ENCODE data around the gene NFKB1.
"Not testable (repeated sequence)": the region's sequence is repeated elsewhere in the genome, so short reads cannot be mapped to it uniquely, and the experiment has no call there.

The NFKB1 gene

DNA sequence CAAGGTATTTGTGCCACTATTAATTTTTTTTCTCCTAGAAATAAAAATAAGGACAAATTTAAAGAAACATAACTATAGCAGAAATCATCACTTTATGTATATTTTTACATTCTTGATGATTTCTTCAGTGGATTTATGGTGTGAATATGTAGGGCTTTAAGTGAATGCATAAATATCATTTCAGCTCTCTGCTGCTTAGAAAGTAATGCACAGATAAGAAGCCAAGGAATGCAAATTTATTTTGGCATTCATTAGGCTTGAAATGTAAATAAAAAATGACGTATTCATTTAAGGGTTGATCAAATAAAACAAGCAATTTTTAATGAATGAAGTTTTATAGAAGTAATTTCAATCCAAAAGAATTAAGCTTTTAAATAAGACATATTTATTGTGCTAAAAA, 66.3 kb downstream of the NFKB1 start:
- FAIRE-seq = no peak

DNA sequence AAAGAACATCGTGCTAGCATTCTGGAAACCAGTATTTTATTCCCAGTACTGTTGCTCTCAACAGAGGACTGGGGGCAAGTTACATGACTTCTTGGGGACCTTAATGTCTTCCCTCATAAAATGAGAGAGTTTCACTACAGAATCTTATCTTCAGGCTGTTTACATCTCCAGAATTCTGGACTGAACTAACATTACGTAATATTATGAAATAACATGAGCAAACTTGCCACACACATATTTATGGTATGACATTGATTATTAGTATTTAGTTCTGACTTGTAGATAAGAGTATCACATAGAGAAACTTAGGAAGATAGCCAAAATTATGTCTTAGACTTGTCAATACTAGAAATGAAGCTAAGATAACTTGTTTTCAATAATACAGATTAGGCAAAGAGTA, 68.0 kb downstream of the NFKB1 start:
- no peak for FAIRE-seq

- FAIRE-seq = not testable (repeated sequence)
These were observed 69.1 kb downstream of the NFKB1 start for GRCh38 chr4:102570211-102570610.

GRCh38 chr4:102572452-102572851, 71.3 kb downstream of the NFKB1 start:
- FAIRE-seq = no peak

- no peak for FAIRE-seq
These were observed 73.2 kb downstream of the NFKB1 start for GRCh38 chr4:102574317-102574716.

DNA sequence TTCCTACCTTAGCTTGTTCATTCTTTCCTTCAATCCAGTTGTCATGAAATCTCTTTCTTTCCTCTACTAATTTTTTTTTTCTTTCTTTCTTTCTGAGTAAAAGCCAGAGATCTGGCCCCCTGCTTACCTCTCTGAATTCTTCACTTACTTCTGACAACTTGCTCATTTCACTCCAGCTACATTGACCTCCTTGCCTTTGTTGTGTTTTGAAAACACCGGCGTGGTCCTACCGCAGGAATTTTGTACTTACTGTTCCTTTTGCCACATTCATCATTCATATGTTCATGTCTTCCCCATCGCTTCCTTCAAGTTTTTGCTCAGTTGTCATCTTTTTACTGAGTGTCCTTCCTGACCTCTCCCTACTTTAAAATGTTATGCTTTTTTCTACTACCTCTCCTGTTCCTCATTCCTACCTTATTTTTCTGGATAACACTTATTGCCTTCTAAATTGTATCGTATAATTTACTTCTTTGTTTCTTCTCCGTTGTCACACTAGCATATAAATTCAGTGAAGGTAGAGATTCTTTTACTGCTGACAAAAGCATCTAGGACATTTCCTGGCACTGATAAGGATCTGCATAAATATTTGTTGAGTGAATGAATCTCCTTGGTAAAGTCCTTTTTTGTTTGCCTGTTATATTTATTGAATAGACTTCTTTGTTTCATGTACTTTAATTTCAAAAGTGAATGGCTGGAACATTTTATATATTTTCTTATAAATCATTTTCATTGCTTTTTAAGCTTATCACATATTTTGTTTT, 74.4 kb downstream of the NFKB1 start:
- FAIRE-seq = no peak

DNA sequence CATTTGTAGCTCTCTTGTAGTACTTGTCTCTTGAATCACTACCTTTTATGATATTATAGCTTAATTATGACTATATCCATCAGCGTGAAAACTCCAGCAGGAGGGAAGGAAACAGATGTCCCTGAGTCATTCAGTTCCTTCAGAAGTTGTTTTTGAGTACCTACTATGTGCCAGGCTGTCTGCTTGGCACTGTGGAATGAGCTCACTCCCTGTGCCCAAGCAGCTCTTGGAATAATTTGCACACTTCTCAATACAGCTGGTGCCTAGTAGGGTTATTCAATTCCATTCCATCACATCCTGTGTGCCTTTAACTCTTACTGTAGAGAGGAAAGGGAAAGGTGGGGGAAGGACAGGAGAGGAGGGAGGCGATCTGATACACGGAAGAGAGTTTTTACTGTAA, 77.1 kb downstream of the NFKB1 start:
- FAIRE-seq = no peak

GRCh38 chr4:102578819-102579218, 77.7 kb downstream of the NFKB1 start:
- FAIRE-seq = no peak

- no peak for FAIRE-seq
These were observed 78.8 kb downstream of the NFKB1 start for GRCh38 chr4:102579794-102580462.

- FAIRE-seq = no peak
These were observed 79.3 kb downstream of the NFKB1 start for GRCh38 chr4:102580463-102580842.

- FAIRE-seq = no peak
These were observed 82.9 kb downstream of the NFKB1 start for GRCh38 chr4:102584091-102584490.

GRCh38 chr4:102585329-102585728, 84.2 kb downstream of the NFKB1 start:
- FAIRE-seq = no peak

DNA sequence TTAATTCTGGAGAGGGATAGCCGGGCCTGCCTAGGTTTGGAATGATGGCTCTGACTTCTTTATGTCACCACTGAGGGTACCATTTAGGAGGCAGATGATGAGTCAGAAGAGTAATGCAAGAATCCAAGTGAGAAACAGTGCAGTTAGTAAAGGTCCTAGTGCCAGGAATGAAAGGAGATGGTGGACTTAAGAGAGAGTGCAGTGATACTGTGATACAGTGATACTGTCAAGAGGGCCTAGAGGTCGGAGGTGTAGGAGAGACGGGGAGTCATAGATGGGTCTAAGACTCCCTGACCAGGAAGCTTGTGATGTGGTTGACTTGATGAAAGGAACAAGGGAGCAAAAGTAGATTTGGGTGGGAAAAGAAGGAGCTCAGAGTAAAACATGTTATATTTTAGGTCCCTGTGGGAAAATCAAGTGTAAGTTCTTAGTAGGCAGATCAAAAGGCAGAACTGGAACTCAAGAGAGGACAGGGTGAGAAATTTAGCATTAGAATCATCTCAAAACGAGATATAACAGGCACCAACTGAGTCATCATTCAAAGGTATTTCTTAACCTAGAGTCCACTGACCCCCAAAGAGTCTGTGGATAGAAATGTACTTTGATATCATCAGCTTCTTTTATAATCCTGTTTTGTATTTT, 85.0 kb downstream of the NFKB1 start:
- FAIRE-seq = no peak

- no peak for FAIRE-seq
These were observed 85.5 kb downstream of the NFKB1 start for GRCh38 chr4:102586644-102587021.

- FAIRE-seq = no peak
These were observed 88.6 kb downstream of the NFKB1 start for GRCh38 chr4:102589743-102590142.

DNA sequence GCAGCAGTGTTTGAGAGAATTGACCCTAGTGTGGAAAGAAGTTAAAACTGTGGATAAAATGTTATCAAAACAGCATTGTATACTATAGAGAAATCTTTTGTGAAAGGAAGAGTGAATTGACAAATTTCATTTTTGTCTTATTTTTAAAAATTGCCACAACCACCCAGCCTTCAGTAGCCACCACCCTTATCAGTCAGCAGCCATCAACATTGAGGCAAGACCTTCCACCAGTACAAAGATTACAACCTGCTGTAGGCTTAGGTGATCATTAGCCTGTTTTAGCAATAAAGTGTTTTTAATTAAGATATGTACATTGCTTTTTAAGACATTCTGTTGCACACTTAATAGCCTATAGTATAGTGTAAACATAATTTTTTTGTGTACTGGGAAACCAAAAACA, 91.1 kb downstream of the NFKB1 start:
- no peak for FAIRE-seq

DNA sequence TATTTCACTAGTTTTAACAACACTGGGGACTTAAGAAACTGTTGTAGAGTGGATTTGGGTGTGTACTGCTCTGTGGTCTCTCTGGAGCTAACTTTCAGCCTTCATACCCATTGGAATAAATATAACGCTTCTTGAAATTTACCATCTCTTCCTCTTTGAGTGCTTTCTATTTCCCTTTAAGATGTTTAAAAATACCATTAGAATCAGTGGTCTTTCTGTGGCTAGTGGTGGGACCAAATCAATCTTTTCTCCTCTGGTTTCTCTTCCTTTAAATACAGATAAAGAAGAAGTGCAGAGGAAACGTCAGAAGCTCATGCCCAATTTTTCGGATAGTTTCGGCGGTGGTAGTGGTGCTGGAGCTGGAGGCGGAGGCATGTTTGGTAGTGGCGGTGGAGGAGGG, 92.0 kb downstream of the NFKB1 start:
- FAIRE-seq = no peak

GRCh38 chr4:102594000-102594399, 92.8 kb downstream of the NFKB1 start:
- no peak for FAIRE-seq

DNA sequence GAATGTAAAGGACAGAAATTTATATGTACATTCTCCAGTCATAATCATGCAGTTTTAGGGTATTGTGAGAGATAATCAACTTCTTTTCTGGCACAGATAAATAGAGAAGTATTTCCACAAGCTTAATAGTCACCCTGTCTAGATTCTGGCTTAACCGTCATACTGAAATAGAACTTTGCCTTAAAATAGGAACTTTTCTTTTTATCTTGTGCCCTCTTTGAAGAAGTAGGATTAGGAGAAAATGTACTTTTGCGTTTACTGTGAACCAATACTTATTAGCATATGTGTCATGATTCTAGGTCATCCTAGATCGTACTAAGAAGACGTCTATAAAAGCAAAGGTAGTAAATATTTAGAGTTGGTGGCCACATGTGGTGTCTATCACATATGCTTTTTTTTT, 95.4 kb downstream of the NFKB1 start:
- FAIRE-seq = no peak

- no peak for FAIRE-seq
These were observed 97.1 kb downstream of the NFKB1 start for GRCh38 chr4:102598086-102598761.

DNA sequence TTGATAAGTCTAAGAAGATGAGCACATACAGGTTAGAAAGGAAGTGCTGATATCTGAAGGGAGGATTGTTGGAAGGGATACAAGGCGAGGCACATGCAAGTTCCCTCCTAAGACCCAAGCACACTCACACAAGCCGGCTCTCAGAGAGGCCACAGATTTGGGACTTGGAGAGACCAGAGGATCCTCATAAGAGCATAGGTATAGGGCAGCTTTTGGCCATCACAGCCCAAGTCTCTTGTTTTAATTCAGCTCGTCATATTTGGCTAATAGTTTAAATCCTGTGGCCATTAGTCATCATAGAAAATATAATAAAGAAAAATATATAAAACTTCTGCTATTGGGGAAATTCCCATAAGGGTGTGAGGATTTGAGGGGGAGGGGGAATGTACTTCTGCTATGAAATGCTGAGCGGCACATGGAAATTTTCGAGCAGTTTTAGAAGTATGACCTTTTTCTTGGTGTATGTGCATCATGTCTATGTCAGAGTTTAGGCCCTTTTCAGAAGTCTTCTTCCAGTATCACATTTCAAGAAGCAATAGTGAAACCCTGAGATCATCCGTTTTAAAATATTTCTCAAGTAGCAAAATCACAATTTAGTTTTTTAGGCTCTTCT, 97.7 kb downstream of the NFKB1 start:
- FAIRE-seq = no peak

DNA sequence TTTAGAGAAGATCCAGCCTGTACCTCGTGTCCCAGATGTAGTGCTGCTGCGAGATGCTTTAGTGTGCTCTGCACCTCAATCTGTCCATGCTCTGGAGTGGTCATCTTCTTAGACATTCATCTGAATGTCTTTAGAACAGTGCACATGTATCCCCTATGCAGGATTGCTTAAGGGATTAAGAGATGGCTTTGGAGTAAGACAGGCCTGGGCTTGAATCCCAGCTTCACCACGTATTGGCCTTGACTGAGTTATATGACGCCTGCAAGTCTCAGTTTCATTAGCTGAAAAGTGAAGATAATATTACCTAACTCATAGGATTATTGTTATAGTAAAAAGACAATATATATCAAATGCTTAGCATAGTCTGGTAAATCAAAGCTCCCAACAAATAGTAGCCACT, 98.3 kb downstream of the NFKB1 start:
- FAIRE-seq = no peak

- FAIRE-seq = no peak
These were observed 98.7 kb downstream of the NFKB1 start for GRCh38 chr4:102599886-102600285.

All from TTC549 (cell line).